ENCODE measurements around the gene PDE8B. TPM values are rescaled to one million over a fixed set of nuclear protein-coding genes. Genes with fewer than 3 reads are reported as not detected.

The PDE8B gene
- total RNA-seq, 1 experiment from 2014 or later, result 0.07 TPM

DNA sequence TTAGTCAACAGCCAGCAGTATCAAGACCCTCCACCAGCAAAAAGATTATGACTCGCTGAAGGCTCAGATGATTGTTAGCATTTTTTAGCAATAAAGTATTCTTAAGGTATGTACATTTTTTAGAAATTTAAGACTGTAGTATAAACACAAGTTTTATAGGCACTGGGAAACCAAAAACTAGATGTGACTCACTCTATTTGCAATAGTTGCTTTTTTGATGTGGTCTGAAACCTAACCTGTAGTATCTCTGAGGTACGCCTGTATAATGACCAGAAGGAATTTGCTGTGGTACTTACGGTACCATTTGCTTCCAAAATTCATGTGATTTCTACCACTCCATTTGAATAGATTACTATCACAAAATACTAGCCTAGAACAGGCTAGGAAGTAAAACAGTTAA, 220.8 kb downstream of the PDE8B start:
- DNase-seq, result no peak
- no peak overlapping the region for H3K18ac ChIP-seq (ENCODE audit: insufficient read length, low read depth, low read length)
- Mint-ChIP-seq H3K4me1 (peaks cover 0 to 3% of the 10 kb centered on the region in 2 experiments; a peak in 1 of 4 replicates), H3K9me3 (no peaks in the 10 kb centered on the region), H3K36me3 (ENCODE audit: insufficient read depth in 1 of 3, low read depth in 3 of 3) (peaks cover 6 to 31% (median 27%) of the 10 kb centered on the region in 3 experiments; a peak in 6 of 7 replicates), H3K27ac (no peak overlapping the region), H3K27me3 (ENCODE audit: low read depth) (no peaks in the 10 kb centered on the region), H3K4me3 (no peak overlapping the region)
- no peaks in the 10 kb centered on the region for H3K79me1 ChIP-seq (ENCODE audit: insufficient read depth, low read depth, low read length, poor library complexity, severe bottlenecking)
- H3K23me2 ChIP-seq (ENCODE audit: insufficient read length, low read depth, low read length, poor library complexity, severe bottlenecking), result no peaks in the 10 kb centered on the region
- no peak overlapping the region for H3T11ph ChIP-seq (ENCODE audit: low read length)
- H3K9me3 ChIP-seq (ENCODE audit: control insufficient read depth, low read depth, low read length), result no peaks in the 10 kb centered on the region
- no peak overlapping the region for H4K5ac ChIP-seq (ENCODE audit: insufficient read length, low read depth, low read length)
- no peak overlapping the region for H4K8ac ChIP-seq (replicated peaks; ENCODE audit: insufficient read length, low read depth, low read length)
- H3K14ac ChIP-seq (ENCODE audit: insufficient read depth, low read length), result no peak overlapping the region
- H3K4me1 ChIP-seq (ENCODE audit: insufficient read depth, low read length), result no peaks in the 10 kb centered on the region
- H3K27me3 ChIP-seq (ENCODE audit: insufficient read depth, low read length), result no peaks in the 10 kb centered on the region
- H4K20me1 ChIP-seq (ENCODE audit: control insufficient read depth, insufficient read depth, insufficient read length), result no peaks in the 10 kb centered on the region
- H2AK5ac ChIP-seq (ENCODE audit: insufficient read length, low read length), result no peak overlapping the region
- no peak overlapping the region for H3K27ac ChIP-seq (ENCODE audit: insufficient read length, low read depth, low read length)
- H2BK5ac ChIP-seq (ENCODE audit: insufficient read length, low read length), result no peak overlapping the region
- H2BK12ac ChIP-seq (ENCODE audit: insufficient read length, low read depth, low read length), result no peak overlapping the region
- no peaks in the 10 kb centered on the region for H3K79me2 ChIP-seq (ENCODE audit: insufficient read depth, low read length)
- H3K4ac ChIP-seq (ENCODE audit: low read depth, low read length), result no peak overlapping the region
- H2BK120ac ChIP-seq (ENCODE audit: low read depth, low read length, poor library complexity, severe bottlenecking), result no peak overlapping the region
- H2BK20ac ChIP-seq (ENCODE audit: low read depth, low read length, poor library complexity, severe bottlenecking), result no peak overlapping the region
- TF ChIP-seq, protein P1, sequence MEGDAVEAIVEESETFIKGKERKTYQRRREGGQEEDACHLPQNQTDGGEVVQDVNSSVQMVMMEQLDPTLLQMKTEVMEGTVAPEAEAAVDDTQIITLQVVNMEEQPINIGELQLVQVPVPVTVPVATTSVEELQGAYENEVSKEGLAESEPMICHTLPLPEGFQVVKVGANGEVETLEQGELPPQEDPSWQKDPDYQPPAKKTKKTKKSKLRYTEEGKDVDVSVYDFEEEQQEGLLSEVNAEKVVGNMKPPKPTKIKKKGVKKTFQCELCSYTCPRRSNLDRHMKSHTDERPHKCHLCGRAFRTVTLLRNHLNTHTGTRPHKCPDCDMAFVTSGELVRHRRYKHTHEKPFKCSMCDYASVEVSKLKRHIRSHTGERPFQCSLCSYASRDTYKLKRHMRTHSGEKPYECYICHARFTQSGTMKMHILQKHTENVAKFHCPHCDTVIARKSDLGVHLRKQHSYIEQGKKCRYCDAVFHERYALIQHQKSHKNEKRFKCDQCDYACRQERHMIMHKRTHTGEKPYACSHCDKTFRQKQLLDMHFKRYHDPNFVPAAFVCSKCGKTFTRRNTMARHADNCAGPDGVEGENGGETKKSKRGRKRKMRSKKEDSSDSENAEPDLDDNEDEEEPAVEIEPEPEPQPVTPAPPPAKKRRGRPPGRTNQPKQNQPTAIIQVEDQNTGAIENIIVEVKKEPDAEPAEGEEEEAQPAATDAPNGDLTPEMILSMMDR (conservative IDR thresholded peaks at IDR 0.05), result no peak
- H3K56ac ChIP-seq (ENCODE audit: insufficient read length, low read depth, low read length), result no peak overlapping the region
- no peak overlapping the region for H3K9ac ChIP-seq (ENCODE audit: extremely low read depth, insufficient read length, low read length)
- no peak overlapping the region for H2BK15ac ChIP-seq (ENCODE audit: low read depth, low read length)
- no peak overlapping the region for H3K23ac ChIP-seq (ENCODE audit: insufficient read length, low read depth, low read length)
- H4K91ac ChIP-seq (ENCODE audit: insufficient read length, low read depth, low read length), result no peak overlapping the region
- no peak overlapping the region for H3K4me2 ChIP-seq (ENCODE audit: insufficient read depth, insufficient read length, low read length)
- no peak overlapping the region for H2AFZ ChIP-seq (ENCODE audit: low read length)
- WGBS (ENCODE audit: extremely low coverage, insufficient read length, low lambda C conversion rate), result no CpG with 5 or more reads among the region's 3 CpGs
